GM23248 (cell line): ENCODE measurements around the gene PCMTD2.

Source experiments
- EZH2 ChIP-seq: fragments of 200-600 bp; sonication (generic); IDR thresholded peaks from 2 replicates; pipeline ENCODE4 v1.6.1; 2018; ENCODE audit warnings: antibody characterized with exemption, mild to moderate bottlenecking; ENCODE audit not compliant: insufficient read depth, poor library complexity, severe bottlenecking
- EZH2phosphoT487 ChIP-seq: fragments of 200-600 bp; sonication (generic); IDR thresholded peaks from 2 replicates; pipeline ENCODE4 v1.6.1; 2018; ENCODE audit warnings: antibody characterized with exemption, moderate library complexity, mild to moderate bottlenecking, low read depth; ENCODE audit not compliant: insufficient read depth

- TF ChIP-seq EZH2phosphoT487, result no peak
- TF ChIP-seq EZH2, result no peak
These were observed 24.9 kb downstream of the PCMTD2 start for GRCh38 chr20:64280460-64280843.
